HG03064 (cell line): ENCODE measurements around the gene ZNF628.
"Not testable (repeated sequence)": the region's sequence is repeated elsewhere in the genome, so short reads cannot be mapped to it uniquely, and the experiment has no call there.

Source experiments
- ATAC-seq: cut with Tn5 transposase; IDR thresholded peaks from one replicate; pipeline ENCODE4 v1.9.1; 2021; ENCODE audit warnings: low read depth; ENCODE audit not compliant: unreplicated experiment

ZNF628 gene

DNA sequence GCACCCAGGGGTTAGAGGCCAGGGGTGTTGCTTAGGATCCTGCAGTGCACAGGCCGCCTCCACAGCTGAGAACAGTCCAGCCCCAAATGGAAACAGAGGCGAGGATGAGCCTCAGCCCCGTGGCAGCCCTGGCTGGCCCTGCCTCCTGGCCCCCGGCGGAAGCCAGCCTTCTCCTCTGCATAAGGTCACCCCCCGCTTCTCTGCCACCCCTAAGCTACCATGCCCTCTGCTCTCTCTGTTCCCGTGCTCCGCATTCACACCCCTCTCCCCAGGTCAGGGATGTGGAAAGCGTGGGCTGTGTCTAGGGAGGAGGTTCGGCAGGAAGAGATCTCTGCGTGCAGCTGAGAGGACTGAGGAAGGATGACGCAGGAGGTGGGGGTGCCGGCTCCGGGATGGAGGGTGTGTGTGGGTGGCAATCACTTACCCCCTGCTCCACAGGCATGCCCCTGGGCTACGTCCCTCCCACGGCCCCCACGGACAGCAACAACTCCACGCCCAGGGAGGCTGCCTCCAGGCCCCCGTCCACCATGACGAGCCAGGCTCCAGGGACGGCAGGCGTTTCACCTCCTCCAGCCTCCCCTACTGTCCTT is 17.9 kb downstream of the ZNF628 start:
- no peak for ATAC-seq

DNA sequence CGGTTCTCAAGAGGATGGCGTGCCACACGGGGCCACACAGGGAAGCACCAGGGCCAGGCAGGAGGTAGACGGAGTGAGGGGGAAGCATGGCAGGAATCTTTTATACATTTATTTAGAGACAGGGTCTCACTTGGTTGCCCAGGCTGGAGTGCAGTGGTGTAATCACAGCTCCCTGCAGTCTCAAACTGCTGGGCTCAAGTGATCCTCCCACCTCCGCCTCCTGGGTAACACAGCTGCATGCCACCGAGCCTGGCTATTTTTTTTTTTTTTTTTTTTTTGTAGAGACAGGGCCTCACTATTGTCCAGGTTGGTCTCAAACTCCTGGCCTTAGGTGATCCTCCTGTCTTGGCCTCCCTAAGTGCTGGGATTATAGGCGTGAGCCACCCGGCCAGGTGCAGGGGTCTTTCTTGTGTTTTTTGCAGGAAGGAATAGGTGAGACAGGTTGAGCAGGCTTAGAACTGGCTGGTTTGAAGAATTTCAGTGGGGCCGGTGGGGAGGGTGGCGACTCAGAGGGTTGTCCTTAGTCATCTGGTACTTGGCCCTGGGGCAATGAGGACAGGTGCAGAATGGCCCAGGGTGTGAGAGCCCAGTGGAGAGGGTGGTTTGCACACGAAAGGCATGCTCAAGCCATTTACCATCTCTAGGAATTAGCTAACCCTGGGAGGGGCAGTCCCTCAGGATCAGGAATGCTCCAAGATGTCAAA is 19.4 kb downstream of the ZNF628 start:
- no peak for ATAC-seq

DNA sequence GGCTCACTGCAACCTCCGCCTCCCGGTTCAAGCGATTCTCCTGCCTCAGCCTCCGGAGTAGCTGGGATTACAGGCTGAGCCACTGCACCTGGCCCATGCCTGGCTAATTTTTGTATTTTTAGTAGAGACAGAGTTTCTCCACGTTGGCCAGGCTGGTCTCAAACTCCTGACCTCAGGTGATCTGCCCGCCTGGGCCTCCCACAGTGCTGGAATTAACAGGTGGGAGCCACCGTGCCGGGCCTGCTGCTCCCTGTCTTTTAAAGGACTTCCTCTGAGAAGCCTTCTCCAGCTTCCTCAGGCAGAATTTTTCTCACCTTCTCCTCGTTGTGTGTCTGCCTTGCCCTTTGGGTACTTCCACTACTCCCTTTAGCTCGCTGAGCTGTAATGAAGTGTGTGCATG is 20.4 kb downstream of the ZNF628 start:
- ATAC-seq: not testable (repeated sequence)

DNA sequence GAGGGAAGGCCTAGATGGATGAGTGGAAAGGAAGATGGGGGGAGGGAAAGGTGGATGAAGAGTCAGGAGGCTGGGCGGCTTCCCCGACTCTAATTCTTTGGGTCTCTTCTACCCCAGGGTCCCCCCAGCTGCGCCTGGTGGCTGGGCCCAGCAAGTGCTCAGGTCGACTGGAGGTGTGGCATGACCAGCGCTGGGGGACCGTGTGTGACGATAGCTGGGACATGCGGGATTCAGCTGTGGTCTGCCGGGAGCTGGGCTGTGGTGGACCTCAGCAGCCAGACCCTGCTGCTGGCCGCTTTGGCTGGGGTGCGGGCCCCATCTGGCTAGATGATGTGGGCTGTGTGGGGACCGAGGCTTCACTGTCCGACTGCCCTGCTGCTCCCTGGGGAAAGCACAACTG is 21.3 kb downstream of the ZNF628 start:
- ATAC-seq: no peak

DNA sequence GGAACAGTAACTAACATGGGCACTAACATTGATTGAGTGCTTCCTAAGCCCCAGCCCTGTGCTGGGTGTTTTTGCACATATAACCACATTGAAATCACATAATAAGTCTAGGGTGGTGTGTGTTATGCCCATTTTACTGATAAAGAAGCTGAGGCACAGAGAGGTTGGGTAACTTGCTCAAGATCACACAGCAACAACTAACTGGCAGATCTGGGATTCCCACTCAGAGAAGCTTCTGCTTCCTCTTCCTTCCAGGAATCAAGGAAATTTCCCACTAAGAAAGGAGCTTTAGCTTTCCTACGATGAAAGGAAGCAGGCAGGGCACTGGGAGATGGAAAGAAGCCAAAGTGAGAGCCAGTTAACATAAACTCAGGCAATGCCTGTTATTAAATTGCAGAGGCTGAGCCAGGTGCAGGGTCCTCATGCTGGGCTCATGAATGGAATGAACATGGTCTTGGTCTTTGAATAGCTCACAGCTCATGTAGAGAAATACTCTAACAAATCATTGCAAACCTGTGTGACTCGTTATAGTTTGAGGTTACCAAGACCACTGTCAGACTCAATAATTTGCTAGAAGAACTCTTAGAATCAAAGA is 21.9 kb downstream of the ZNF628 start:
- ATAC-seq: no peak

DNA sequence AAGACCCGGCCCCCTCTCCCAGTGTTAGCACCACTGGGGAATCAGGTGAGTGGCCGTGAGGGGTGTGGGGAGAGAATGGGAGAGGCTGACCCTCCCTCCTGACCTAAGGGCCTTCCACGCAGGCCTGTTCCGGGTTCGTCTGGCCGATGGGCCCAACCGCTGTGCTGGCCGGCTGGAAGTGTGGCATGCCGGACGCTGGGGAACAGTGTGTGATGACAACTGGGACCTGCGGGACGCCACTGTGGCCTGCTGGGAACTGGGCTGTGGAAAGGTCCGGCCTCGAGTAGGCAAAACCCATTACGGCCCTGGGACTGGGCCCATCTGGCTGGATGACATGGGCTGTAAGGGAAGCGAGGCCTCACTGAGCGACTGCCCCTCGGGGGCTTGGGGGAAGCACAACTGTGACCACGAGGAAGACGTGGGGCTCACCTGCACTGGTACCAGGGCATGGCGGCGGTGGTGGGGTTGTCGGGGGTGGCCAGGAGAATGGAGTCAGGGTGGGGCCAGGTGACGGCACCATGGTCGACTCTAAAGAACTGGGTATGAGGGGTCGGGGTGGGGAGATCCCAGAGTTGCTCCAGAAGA is 24.0 kb downstream of the ZNF628 start:
- no peak for ATAC-seq

DNA sequence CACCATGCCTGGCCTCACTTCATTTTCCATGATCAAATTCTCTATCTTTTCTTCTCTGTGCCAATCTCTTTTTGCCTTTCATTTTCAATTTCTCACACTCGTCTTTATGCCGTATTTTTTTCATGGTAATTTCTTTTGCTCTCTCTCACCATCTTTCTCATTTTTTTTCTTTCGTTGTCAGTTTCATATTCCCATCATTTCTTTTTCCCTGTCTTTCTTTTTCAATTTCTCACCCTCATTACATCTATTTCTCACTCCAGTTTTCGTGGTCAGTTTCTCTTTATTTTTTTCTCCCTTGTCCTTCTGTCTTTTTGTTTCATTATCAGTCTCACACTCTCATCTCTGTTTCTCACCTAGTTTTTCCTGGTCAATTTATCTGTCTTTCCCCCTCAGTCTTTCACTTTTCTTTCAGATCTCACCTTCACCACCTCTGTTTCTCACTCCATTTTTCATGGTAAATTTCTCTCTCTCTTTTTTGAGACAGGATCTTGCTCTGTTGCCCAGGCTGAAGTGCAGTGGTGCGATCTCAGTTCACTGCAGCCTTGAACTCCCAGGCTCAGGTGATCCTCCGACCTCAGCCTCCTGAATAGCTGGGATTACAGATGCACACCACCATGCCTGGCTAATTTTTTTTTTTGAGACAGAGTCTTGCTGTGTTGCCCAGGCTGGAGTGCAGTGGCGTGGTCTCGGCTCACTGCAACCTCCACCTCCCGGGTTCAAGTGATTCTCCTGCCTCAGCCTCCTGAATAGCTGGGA is 26.0 kb downstream of the ZNF628 start:
- ATAC-seq: no peak

DNA sequence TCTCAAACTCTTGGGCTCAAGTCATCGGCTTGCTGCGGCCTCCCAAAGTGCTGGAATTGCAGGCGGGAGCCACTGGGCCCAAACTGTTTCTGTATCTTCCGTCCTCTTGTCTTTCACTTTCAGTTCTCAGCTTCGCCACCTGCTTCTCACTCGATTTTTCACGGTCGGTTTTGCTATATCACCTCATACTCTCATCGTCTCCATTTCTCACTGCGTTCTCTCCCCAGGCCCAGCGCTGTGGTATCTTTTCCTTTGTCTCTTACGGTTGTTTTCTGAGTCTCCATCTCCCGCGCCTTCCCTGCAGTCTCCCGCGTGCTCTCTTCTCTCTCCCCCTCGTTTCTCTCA is 26.7 kb downstream of the ZNF628 start:
- no peak for ATAC-seq

DNA sequence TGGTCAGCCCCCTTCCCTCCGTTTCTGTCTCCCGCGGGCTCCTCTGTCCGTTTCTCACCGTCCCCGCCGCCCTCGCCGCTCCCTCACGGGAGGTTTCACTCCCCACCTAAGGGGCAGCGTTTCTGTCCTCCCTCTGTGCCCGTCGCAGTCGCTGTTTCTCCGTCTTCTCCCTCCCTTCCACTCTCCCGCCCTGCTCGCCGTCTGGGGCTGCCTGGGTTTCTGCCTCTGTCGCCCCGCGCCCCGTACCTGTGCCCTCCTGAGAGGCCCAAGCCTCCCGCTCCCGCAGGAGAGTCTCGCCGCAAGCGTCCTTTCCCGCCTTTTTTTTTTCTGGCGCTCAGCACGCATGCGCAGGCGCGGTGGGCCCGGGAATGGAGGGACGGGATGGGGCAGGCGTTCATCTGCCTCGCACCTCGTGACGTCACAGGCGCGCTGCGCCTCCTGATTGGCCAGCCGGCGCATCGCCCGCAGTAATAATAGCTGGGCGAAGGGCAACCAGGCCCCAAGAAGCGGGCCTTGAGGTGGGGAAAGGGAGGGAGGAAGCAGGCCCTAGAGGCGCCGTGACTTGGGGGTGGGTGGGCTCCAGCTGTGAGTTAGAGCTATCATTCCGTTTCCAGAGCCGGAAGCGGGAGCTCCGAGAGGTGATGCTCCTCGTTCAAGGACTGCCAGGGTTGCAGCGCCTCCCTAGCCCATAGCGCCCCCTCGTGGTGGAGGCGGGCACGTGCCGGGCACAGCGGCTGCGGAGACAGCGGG is 27.3 kb downstream of the ZNF628 start:
- ATAC-seq: no peak

DNA sequence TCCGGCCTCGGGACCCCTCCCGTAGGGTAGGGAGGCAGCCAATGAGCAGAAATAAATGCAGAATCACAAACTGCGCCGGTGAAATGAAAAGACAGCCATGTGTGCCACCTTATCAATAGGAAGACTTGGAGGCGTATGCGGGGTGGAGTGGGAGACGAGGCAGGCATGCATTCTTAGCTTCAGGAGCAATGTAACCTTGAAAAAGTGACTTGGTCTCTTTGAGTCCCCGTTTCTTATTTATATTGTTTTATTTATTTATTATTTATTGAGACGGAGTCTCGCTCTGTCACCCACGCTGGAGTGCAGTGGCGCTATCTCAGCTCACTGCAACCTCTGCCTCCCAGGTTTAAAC is 27.8 kb downstream of the ZNF628 start:
- ATAC-seq: no peak

DNA sequence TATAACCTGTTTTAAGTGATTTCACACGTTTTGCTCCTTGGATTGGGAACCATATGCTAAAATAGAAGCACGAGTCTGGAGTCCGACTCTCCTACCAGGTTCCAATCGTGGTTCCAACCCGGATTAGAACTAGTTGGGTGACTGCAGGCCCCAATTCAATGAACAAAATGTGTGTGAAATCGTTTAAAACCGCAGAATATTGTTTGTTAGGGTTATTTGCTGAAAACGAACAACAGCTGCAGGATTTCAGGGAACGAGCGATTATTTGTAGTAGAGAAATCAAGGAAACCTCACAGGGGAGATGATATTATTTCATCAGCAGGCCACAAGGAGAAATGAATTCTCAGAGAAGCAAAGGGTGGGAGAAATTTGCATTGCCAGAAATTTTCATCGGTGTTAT is 28.6 kb downstream of the ZNF628 start:
- ATAC-seq: no peak

DNA sequence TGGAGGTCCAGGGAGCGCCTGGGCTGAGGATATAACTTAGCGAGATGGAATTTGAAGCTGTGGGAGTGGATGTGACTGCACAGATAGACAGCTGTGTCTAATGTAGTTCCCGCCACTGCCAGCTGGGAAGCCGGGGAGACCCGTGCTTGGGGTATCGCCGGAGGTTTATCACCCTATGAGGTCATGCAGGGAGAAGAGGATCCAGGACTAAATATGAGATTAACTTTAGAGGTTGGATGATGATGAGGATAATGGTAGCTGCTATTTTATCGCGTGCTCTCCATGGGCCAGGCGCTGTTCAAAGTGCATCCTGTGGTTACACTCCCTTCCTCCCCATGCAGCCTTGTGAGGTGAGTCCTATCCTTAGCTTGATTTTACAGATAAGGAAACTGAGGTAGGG is 31.7 kb downstream of the ZNF628 start:
- no peak for ATAC-seq

DNA sequence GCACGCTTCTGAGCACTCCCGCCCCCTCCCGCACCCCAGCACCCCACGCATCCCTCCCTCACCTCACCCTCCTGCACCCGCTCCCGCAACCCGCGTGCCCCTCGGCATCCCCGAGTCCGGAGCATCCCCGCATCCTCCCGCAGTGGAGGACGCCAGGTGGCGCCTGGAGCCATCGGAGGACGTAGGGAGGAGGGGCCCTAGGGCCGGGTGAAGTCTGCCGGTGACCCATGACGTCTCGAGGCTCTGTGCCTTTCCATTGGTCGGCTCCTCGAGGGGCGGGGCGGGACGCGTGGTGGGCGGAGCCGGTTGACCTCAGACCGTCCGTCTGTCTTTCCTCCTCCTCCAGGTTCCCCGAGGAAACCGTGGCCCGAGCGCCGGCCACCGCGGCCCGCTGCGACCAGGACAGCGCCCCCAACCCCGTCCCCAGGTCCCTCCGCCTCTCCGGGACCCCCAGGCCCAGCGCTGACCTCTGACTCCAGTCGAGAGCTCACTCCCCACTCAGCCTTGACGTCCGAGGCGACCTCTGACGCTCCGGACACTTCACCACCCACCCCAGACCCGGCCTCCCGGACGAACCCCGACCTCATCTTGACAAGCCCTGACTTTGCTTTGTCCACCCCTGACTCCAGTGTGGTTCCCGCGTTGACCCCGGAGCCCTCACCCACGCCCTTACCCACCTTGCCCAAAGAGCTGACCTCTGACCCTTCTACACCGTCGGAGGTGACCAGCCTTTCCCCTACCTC is 40.6 kb downstream of the ZNF628 start:
- ATAC-seq: peak; percentile 96

DNA sequence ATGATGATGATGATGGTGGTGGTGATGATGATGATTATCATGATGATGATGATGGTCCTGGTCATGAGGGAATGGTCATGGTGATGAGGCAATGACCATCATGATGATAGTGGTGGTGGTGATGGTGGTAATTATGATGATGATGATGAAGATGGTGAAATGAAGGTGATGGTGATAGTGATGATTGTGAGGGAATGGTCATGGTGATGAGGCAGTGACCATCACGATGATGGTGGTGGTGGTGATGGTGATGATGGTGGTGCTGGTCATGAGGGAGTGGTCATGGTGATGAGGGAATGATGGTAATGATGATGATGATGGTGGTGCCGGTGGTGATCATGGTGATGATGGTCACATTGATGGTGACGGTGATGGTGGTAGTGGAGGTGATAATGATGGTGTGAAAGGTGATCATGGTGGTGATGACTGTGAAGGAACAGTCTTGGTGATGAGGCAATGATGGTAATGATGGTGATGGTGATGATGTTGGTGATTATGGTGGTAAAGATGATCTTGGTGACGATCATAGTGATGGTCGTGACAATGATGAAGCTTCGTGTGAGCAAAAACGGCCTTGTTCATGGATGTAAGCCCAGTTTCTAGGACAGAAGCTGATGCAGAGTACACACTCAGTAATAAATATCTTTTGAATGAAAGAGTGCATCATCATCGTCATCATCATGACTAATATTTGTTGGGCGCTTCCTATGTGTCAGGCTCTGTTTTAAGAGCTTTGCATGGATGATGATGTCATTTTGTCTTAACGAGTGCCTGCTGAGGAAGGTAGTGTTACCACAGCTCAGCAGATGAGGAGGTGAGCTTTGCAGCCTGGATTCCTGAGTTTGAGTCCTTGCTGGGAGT is 43.3 kb downstream of the ZNF628 start:
- no peak for ATAC-seq

DNA sequence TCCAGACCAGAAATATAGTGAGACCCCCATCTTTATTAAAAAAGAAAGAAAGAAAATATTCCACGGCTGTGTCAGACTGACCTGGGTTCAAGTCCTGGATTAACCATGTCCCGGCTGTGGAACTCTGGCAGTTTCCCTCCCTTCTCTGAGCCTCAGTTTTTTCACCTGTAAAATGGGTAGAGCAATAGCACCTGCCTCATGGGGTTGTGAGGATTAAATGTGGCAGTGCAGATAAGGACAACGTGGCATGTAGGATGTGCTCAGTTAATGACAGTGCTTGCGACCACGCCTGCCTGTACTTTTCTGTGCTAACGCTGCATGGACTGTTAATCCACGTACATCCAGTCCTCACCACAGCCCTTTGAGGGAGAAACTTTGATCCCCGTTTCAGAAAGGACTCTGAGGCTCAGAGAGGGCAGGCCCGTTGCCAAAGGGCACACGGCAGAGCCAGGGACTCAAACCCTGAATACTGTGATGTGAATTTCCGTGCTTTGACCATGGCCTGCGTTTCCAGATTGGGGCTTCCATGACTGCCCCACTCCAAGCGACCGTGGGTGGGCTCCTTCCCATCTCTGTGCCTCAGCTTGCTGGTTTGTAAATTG is 44.4 kb downstream of the ZNF628 start:
- ATAC-seq: no peak

DNA sequence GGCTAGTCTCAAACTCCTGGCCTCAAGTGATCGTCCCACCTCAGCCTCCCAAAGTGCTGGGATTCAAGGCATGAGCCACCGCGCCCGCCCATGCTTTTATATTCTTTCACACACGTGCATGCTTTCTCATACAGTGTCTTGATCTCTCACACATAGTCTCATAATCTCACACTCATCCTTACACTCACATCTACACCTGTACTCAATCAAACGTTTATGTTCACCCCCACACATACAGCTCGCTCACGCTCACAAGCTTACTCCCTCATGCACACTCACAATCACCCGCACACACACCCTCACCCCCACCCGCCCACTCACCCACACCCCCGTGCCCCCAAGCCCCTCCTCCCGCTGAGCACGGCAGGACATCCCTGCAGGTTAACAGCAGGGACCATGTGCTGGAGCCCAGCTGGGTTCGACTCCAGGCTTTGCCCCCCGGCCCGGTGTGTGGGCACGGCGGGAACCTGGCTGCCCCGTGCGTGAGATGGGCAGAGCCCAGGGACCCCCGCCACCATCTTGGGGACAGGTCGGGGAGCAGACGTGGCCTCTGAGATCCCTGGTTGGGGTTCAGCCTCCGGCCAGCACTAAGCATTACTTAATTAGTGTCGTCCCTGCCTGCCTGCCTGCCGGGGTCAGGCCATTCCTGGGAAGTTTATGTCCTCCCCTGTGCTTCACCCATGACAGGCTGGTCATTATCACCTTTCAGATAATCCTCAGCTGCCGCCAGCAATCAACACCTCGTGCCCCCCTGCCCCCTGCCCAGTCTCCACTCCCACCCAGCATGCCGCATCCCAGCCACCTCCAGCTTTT is 49.1 kb downstream of the ZNF628 start:
- no peak for ATAC-seq

DNA sequence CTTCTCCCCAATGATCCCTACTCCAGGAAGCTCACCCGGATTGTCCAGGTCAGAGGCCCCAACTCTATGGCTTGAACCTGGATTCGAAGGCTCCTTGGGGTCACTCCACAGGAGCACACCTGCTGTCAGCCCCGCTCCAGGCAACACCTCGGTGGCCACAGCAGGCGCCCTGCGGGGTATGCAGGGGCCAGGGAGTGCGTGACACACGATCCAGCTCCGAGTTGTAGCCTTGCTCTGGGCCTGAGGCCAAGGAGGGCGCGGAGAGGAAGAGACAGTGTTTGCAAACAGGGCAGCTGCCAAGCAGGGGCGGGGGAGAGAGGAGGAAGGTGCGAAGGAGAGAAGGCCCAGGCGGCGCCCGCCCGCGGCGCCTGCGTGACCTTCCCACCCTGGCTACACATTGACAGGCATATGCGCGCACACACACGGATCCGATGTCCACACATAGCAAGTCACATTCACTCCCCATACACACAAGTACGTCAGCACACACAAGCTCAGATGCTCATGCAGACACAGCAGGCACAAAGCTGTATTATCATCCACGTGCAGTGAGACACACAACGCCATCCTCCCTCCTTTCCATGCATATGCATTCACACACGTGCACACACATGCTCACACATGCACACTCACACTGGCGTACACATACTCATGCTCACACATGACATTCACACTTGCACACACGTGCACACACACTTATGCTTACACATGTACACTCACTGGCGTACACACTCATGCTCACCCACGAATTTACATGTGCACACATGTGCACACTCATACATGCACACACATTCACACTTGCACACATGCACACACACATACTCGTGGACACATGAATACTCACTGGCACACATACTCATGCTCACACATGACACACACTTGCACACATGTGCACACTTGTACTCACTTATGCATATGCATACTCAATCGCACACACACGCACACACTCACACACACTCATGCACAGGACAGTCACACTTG is 50.1 kb downstream of the ZNF628 start:
- ATAC-seq: no peak
